H9 (cell line): ENCODE results near the gene NOTUM. TPM values are rescaled to one million over a fixed set of nuclear protein-coding genes. Genes with fewer than 3 reads are reported as not detected.

Source experiments
- DNase-seq: peaks from one replicate; pipeline ENCODE4 v3.0.0-alpha.2; 2017
- H2AFZ ChIP-seq: one replicate; pipeline ENCODE4 v1.6.1; 2013; ENCODE audit warnings: mild to moderate bottlenecking, low read length, control low read depth, moderate library complexity
- H2AK5ac ChIP-seq: 2 replicates; pipeline ENCODE4 v1.6.1; 2013; ENCODE audit warnings: low read length, control low read depth, mixed read lengths; ENCODE audit not compliant: insufficient read length
- H2BK120ac ChIP-seq: one replicate; pipeline ENCODE4 v1.6.1; 2013; ENCODE audit warnings: low read depth, mild to moderate bottlenecking, low read length, control low read depth, inconsistent platforms; ENCODE audit not compliant: poor library complexity, severe bottlenecking
- H2BK12ac ChIP-seq: 2 replicates; pipeline ENCODE4 v1.6.1; 2013; ENCODE audit warnings: low read length, control low read depth, mixed read lengths, low read depth; ENCODE audit not compliant: insufficient read length
- H2BK15ac ChIP-seq: 2 replicates; pipeline ENCODE4 v1.6.1; 2013; ENCODE audit warnings: low read depth, low read length, control low read depth
- H2BK20ac ChIP-seq: one replicate; pipeline ENCODE4 v1.6.1; 2013; ENCODE audit warnings: low read depth, mild to moderate bottlenecking, low read length, control low read depth, inconsistent platforms; ENCODE audit not compliant: poor library complexity, severe bottlenecking
- H2BK5ac ChIP-seq: 2 replicates; pipeline ENCODE4 v1.6.1; 2013; ENCODE audit warnings: low read length, control low read depth, mixed read lengths; ENCODE audit not compliant: insufficient read length
- H3K14ac ChIP-seq: 2 replicates; pipeline ENCODE4 v1.6.1; 2013; ENCODE audit warnings: low read length, control low read depth; ENCODE audit not compliant: insufficient read depth
- H3K18ac ChIP-seq: 2 replicates; pipeline ENCODE4 v1.6.1; 2013; ENCODE audit warnings: low read depth, mild to moderate bottlenecking, mixed read lengths, low read length, control low read depth; ENCODE audit not compliant: insufficient read length
- H3K23ac ChIP-seq: 2 replicates; pipeline ENCODE4 v1.6.1; 2013; ENCODE audit warnings: low read length, control low read depth, mixed read lengths, low read depth; ENCODE audit not compliant: insufficient read length
- H3K23me2 ChIP-seq: 2 replicates; pipeline ENCODE4 v1.6.1; 2013; ENCODE audit warnings: low read depth, mild to moderate bottlenecking, mixed read lengths, low read length, control low read depth; ENCODE audit not compliant: insufficient read length, poor library complexity, severe bottlenecking
- H3K27ac ChIP-seq: 2 replicates; pipeline ENCODE4 v1.5.1; 2013; ENCODE audit warnings: low read length, control low read depth, mixed read lengths, low read depth; ENCODE audit not compliant: insufficient read length
- H3K27me3 ChIP-seq: 2 replicates; pipeline ENCODE4 v1.6.1; 2013; ENCODE audit warnings: low read length, control low read depth, inconsistent platforms; ENCODE audit not compliant: insufficient read depth
- H3K4ac ChIP-seq: 2 replicates; pipeline ENCODE4 v1.6.1; 2013; ENCODE audit warnings: low read depth, mild to moderate bottlenecking, control low read depth, inconsistent platforms, low read length, moderate library complexity
- H3K4me1 ChIP-seq: 2 replicates; pipeline ENCODE4 v1.6.1; 2013; ENCODE audit warnings: low read length, control low read depth, inconsistent platforms; ENCODE audit not compliant: insufficient read depth
- H3K4me2 ChIP-seq: 2 replicates; pipeline ENCODE4 v1.6.1; 2013; ENCODE audit warnings: low read length, control low read depth, mixed read lengths; ENCODE audit not compliant: insufficient read length, insufficient read depth
- H3K56ac ChIP-seq: 2 replicates; pipeline ENCODE4 v1.6.1; 2013; ENCODE audit warnings: low read depth, mild to moderate bottlenecking, mixed read lengths, low read length, control low read depth; ENCODE audit not compliant: insufficient read length
- H3K79me1 ChIP-seq: 2 replicates; pipeline ENCODE4 v1.6.1; 2013; ENCODE audit warnings: low read depth, mild to moderate bottlenecking, moderate library complexity, low read length, control low read depth, inconsistent platforms; ENCODE audit not compliant: insufficient read depth, poor library complexity, severe bottlenecking
- H3K79me2 ChIP-seq: 2 replicates; pipeline ENCODE4 v1.6.1; 2013; ENCODE audit warnings: low read length, control low read depth, inconsistent platforms; ENCODE audit not compliant: insufficient read depth
- H3K9ac ChIP-seq: 2 replicates; pipeline ENCODE4 v1.6.1; 2013; ENCODE audit warnings: low read length, control low read depth, mixed read lengths; ENCODE audit not compliant: insufficient read length; ENCODE audit errors: extremely low read depth
- H3K9me3 ChIP-seq: one replicate; pipeline ENCODE4 v1.6.1; 2013; ENCODE audit warnings: low read depth, low read length, inconsistent platforms; ENCODE audit not compliant: control insufficient read depth
- H3T11ph ChIP-seq: one replicate; pipeline ENCODE4 v1.6.1; 2013; ENCODE audit warnings: mild to moderate bottlenecking, low read length, control low read depth, inconsistent platforms
- H4K20me1 ChIP-seq: one replicate; pipeline ENCODE4 v1.6.1; 2013; ENCODE audit not compliant: control insufficient read depth, insufficient read length, insufficient read depth
- H4K5ac ChIP-seq: 2 replicates; pipeline ENCODE4 v1.6.1; 2013; ENCODE audit warnings: low read depth, mild to moderate bottlenecking, mixed read lengths, low read length, control low read depth; ENCODE audit not compliant: insufficient read length
- H4K8ac ChIP-seq: replicated peaks from 2 replicates; pipeline ENCODE4 v1.6.1; 2013; ENCODE audit warnings: low read length, control low read depth, mixed read lengths, low read depth; ENCODE audit not compliant: insufficient read length
- H4K91ac ChIP-seq: 2 replicates; pipeline ENCODE4 v1.6.1; 2013; ENCODE audit warnings: low read depth, mild to moderate bottlenecking, moderate library complexity, mixed read lengths, low read length, control low read depth; ENCODE audit not compliant: insufficient read length
- H3K27ac Mint-ChIP-seq, 3 experiments: 2 replicates in 2 of 3; 3 replicates in 1 of 3; pipeline ENCODE4 v1.8.0; 2020 to 2021; ENCODE audit warnings: mixed read lengths in 3 of 3, mild to moderate bottlenecking in 1 of 3, moderate library complexity in 1 of 3
- H3K27me3 Mint-ChIP-seq: 2 replicates; pipeline ENCODE4 v1.8.0; 2021; ENCODE audit warnings: low read depth, mild to moderate bottlenecking, moderate library complexity, mixed read lengths
- H3K36me3 Mint-ChIP-seq, 3 experiments: 2 replicates in 2 of 3; 3 replicates in 1 of 3; pipeline ENCODE4 v1.8.0; 2020 to 2021; ENCODE audit warnings: low read depth in 3 of 3, mixed read lengths in 3 of 3; ENCODE audit not compliant: insufficient read depth in 1 of 3
- H3K4me1 Mint-ChIP-seq, 2 experiments: 2 replicates each; pipeline ENCODE4 v1.8.0; 2020; ENCODE audit warnings: mixed read lengths in 2 of 2
- H3K4me3 Mint-ChIP-seq, 2 experiments: 2 replicates in 1 of 2; 3 replicates in 1 of 2; pipeline ENCODE4 v1.8.0; 2020 to 2021; ENCODE audit warnings: mild to moderate bottlenecking in 2 of 2, mixed read lengths in 2 of 2, moderate library complexity in 1 of 2
- H3K9me3 Mint-ChIP-seq, 2 experiments: 2 replicates in 1 of 2; 3 replicates in 1 of 2; pipeline ENCODE4 v1.8.0; 2020; ENCODE audit warnings: mild to moderate bottlenecking in 2 of 2, mixed read lengths in 2 of 2, moderate library complexity in 1 of 2
- CTCF ChIP-seq: fragments of 200-600 bp; sonication (generic); conservative IDR thresholded peaks from 3 replicates; pipeline ENCODE4 v1.8.0; 2021; ENCODE audit warnings: antibody characterized with exemption, mild to moderate bottlenecking
- WGBS: extraction: QIAGEN DNeasy Blood & Tissue Kit; methylation state at CpG from one replicate; pipeline ENCODE4 v1.1.7; 2013; ENCODE audit warnings: missing lambda C conversion rate, low lambda C conversion rate, mixed read lengths; ENCODE audit not compliant: insufficient read length; ENCODE audit errors: extremely low coverage; 5-methylcytosine and 5-hydroxymethylcytosine counted together
- total RNA-seq: library from RNA; stranded (reverse); gene quantifications from 2 replicates; pipeline ENCODE4 v1.2.1, GENCODE V29; 2021

Gene NOTUM
- total RNA-seq, 1 experiment from 2014 or later, result 2.1 TPM

- Histone ChIP-seq H3K4me1 (peaks cover 2% of the 10 kb centered on the region; the same call in 1 of the 2 replicates), H4K8ac (no peak overlapping the region), H3T11ph (no peak overlapping the region), H2BK120ac (no peak overlapping the region), H2BK5ac (no peak overlapping the region), H4K20me1 (no peaks in the 10 kb centered on the region), H3K14ac (no peak overlapping the region), H3K56ac (no peak overlapping the region), H3K27ac (no peak overlapping the region), H2BK15ac (no peak overlapping the region), H3K23ac (no peak overlapping the region), H4K91ac (no peak overlapping the region), H2AK5ac (no peak overlapping the region), H3K79me2 (no peaks in the 10 kb centered on the region), H3K18ac (no peak overlapping the region), H3K79me1 (no peaks in the 10 kb centered on the region), H3K27me3 (peaks cover 28% of the 10 kb centered on the region; the same call in 1 of the 2 replicates), H2BK20ac (no peak overlapping the region), H2BK12ac (no peak overlapping the region), H4K5ac (no peak overlapping the region), H2AFZ (no peak overlapping the region), H3K9me3 (no peaks in the 10 kb centered on the region), H3K9ac (no peak overlapping the region), H3K4me2 (no peak overlapping the region), H3K23me2 (peaks cover 3% of the 10 kb centered on the region), H3K4ac (no peak overlapping the region)
- Mint-ChIP-seq H3K27ac (no peak overlapping the region), H3K9me3 (no peaks in the 10 kb centered on the region), H3K36me3 (no peaks in the 10 kb centered on the region), H3K27me3 (peaks cover 77% of the 10 kb centered on the region), H3K4me3 (no peak overlapping the region; a peak in 1 of 5 replicates), H3K4me1 (peaks cover 13 to 25% of the 10 kb centered on the region in 2 experiments)
- no CpG with 5 or more reads among the region's 22 CpGs for WGBS
- DNase-seq, result no peak
- no peak for TF ChIP-seq CTCF
These were observed 3.3 kb upstream of the NOTUM start for GRCh38 chr17:81964081-81964849.
